Muscle layer of duodenum (tissue), 2 donors: Measurements from ENCODE around the gene MAFG.

Source experiments
- H3K27ac ChIP-seq: one replicate; pipeline ENCODE4 v1.7.0; 2013; ENCODE audit warnings: mild to moderate bottlenecking, low read length
- H3K27me3 ChIP-seq: one replicate; pipeline ENCODE4 v1.7.0; 2013; ENCODE audit warnings: low read depth, mild to moderate bottlenecking, control low read depth, low read length
- H3K36me3 ChIP-seq, 2 donors: one replicate each; pipeline ENCODE4 v1.7.0; 2013; ENCODE audit warnings: low read length in 2 of 2, control low read depth in 1 of 2, mild to moderate bottlenecking in 1 of 2; ENCODE audit not compliant: insufficient read depth in 2 of 2, control insufficient read depth in 1 of 2
- H3K4me1 ChIP-seq, 2 donors: one replicate each; pipeline ENCODE4 v1.7.0; 2013; ENCODE audit warnings: low read length in 2 of 2, mild to moderate bottlenecking in 2 of 2, control low read depth in 1 of 2, moderate library complexity in 1 of 2; ENCODE audit not compliant: insufficient read depth in 2 of 2, control insufficient read depth in 1 of 2
- H3K4me3 ChIP-seq, 2 donors: one replicate each; pipeline ENCODE4 v1.7.0; 2013; ENCODE audit warnings: low read length in 2 of 2, low read depth in 1 of 2, mild to moderate bottlenecking in 1 of 2
- H3K9me3 ChIP-seq, 2 donors: one replicate each; pipeline ENCODE4 v1.7.0; 2013; ENCODE audit warnings: low read length in 2 of 2, control low read depth in 1 of 2, mild to moderate bottlenecking in 1 of 2; ENCODE audit not compliant: control insufficient read depth in 1 of 2
- donor health status: healthy.

The MAFG gene

GRCh38 chr17:81888105-81888987 is 39.2 kb downstream of the MAFG start:
- no peaks in the 10 kb centered on the region for H3K9me3 ChIP-seq
- H3K4me1 ChIP-seq = peaks cover 6 to 28% of the 10 kb centered on the region in 2 donors
- no peaks in the 10 kb centered on the region for H3K27me3 ChIP-seq
- H3K27ac ChIP-seq = no peak overlapping the region
- peaks cover 22 to 60% of the 10 kb centered on the region in 2 donors for H3K36me3 ChIP-seq
- H3K4me3 ChIP-seq = no peak overlapping the region

GRCh38 chr17:81885869-81886548 is 41.5 kb downstream of the MAFG start:
- no peak overlapping the region for H3K27ac ChIP-seq
- H3K4me3 ChIP-seq = no peak overlapping the region
- no peaks in the 10 kb centered on the region for H3K9me3 ChIP-seq
- peaks cover 6 to 20% of the 10 kb centered on the region in 2 donors for H3K4me1 ChIP-seq
- H3K36me3 ChIP-seq = peaks cover 22 to 65% of the 10 kb centered on the region in 2 donors
- H3K27me3 ChIP-seq = no peaks in the 10 kb centered on the region

- H3K9me3 ChIP-seq = no peaks in the 10 kb centered on the region
- H3K4me1 ChIP-seq = peaks cover 6 to 16% of the 10 kb centered on the region in 2 donors
- H3K27ac ChIP-seq = no peak overlapping the region
- no peaks in the 10 kb centered on the region for H3K27me3 ChIP-seq
- no peak overlapping the region for H3K4me3 ChIP-seq
- peaks cover 22 to 65% of the 10 kb centered on the region in 2 donors for H3K36me3 ChIP-seq
Observed at GRCh38 chr17:81885454-81885853, 42.1 kb downstream of the MAFG start.

GRCh38 chr17:81884968-81885367 is 42.6 kb downstream of the MAFG start:
- no peak overlapping the region for H3K27ac ChIP-seq

GRCh38 chr17:81884520-81884919 is 43.0 kb downstream of the MAFG start:
- no peak overlapping the region for H3K4me3 ChIP-seq
- H3K9me3 ChIP-seq = no peaks in the 10 kb centered on the region
- no peak overlapping the region for H3K27ac ChIP-seq
- H3K27me3 ChIP-seq = no peaks in the 10 kb centered on the region
- peaks cover 0 to 6% of the 10 kb centered on the region in 2 donors for H3K4me1 ChIP-seq
- peaks cover 22 to 66% of the 10 kb centered on the region in 2 donors for H3K36me3 ChIP-seq

More at GRCh38 chr17:81884968-81885367, 42.6 kb downstream of the MAFG start:
- Histone ChIP-seq H3K9me3 (no peaks in the 10 kb centered on the region), H3K4me1 (peaks cover under 1 to 11% of the 10 kb centered on the region in 2 donors), H3K4me3 (no peak overlapping the region), H3K27me3 (no peaks in the 10 kb centered on the region), H3K36me3 (peaks cover 22 to 65% of the 10 kb centered on the region in 2 donors)

GRCh38 chr17:81879121-81879520 is 48.4 kb downstream of the MAFG start:
- no peak overlapping the region for H3K4me3 ChIP-seq
- no peaks in the 10 kb centered on the region for H3K9me3 ChIP-seq
- no peak overlapping the region for H3K27ac ChIP-seq
- no peaks in the 10 kb centered on the region for H3K4me1 ChIP-seq
- H3K27me3 ChIP-seq = no peaks in the 10 kb centered on the region
- H3K36me3 ChIP-seq = peaks cover 7 to 19% of the 10 kb centered on the region in 2 donors

- Histone ChIP-seq H3K9me3 (no peaks in the 10 kb centered on the region), H3K27me3 (no peaks in the 10 kb centered on the region), H3K4me3 (no peak overlapping the region), H3K36me3 (peaks cover 7 to 15% of the 10 kb centered on the region in 2 donors), H3K4me1 (no peaks in the 10 kb centered on the region), H3K27ac (no peak overlapping the region)
Observed at GRCh38 chr17:81878294-81878693, 49.2 kb downstream of the MAFG start.

GRCh38 chr17:81877569-81877968 is 50.0 kb downstream of the MAFG start:
- Histone ChIP-seq H3K27ac (no peak overlapping the region), H3K9me3 (no peaks in the 10 kb centered on the region), H3K27me3 (no peaks in the 10 kb centered on the region), H3K36me3 (peaks cover 7 to 12% of the 10 kb centered on the region in 2 donors), H3K4me1 (peaks cover 0 to 5% of the 10 kb centered on the region in 2 donors), H3K4me3 (no peak overlapping the region)

- Histone ChIP-seq H3K4me3 (peak overlapping the region; percentile 68 to 75), H3K27me3 (no peaks in the 10 kb centered on the region), H3K9me3 (no peaks in the 10 kb centered on the region), H3K4me1 (peaks cover 0 to 46% of the 10 kb centered on the region in 2 donors), H3K36me3 (peaks cover 0 to 13% of the 10 kb centered on the region in 2 donors), H3K27ac (peak overlapping the region; percentile 93)
Observed at GRCh38 chr17:81871387-81872230, 55.9 kb downstream of the MAFG start.

- peaks cover 0 to 52% of the 10 kb centered on the region in 2 donors for H3K4me1 ChIP-seq
- H3K9me3 ChIP-seq = no peaks in the 10 kb centered on the region
- peak within 1 kb of the TSS; percentile 95 for H3K27ac ChIP-seq
- peak within 1 kb of the TSS; percentile 75 to 88 for H3K4me3 ChIP-seq
- no peaks in the 10 kb centered on the region for H3K27me3 ChIP-seq
- H3K36me3 ChIP-seq = peaks cover 0 to 16% of the 10 kb centered on the region in 2 donors
Observed at GRCh38 chr17:81870981-81871386, 56.6 kb downstream of the MAFG start, which contains the start of gene ARHGDIA. Gene ARHGDIA (minus strand): TSS chr17:81871337. CDS start chr17:81869930, 1,407 bp downstream.
